ENCODE data around the gene YDJC.
A peak's percentile ranks its signal among the peaks of the same experiment; 100 is the strongest.
"Not testable (repeated sequence)": the region's sequence is repeated elsewhere in the genome, so short reads cannot be mapped to it uniquely, and the experiment has no call there.

YDJC gene, protein sequence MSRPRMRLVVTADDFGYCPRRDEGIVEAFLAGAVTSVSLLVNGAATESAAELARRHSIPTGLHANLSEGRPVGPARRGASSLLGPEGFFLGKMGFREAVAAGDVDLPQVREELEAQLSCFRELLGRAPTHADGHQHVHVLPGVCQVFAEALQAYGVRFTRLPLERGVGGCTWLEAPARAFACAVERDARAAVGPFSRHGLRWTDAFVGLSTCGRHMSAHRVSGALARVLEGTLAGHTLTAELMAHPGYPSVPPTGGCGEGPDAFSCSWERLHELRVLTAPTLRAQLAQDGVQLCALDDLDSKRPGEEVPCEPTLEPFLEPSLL

DNA sequence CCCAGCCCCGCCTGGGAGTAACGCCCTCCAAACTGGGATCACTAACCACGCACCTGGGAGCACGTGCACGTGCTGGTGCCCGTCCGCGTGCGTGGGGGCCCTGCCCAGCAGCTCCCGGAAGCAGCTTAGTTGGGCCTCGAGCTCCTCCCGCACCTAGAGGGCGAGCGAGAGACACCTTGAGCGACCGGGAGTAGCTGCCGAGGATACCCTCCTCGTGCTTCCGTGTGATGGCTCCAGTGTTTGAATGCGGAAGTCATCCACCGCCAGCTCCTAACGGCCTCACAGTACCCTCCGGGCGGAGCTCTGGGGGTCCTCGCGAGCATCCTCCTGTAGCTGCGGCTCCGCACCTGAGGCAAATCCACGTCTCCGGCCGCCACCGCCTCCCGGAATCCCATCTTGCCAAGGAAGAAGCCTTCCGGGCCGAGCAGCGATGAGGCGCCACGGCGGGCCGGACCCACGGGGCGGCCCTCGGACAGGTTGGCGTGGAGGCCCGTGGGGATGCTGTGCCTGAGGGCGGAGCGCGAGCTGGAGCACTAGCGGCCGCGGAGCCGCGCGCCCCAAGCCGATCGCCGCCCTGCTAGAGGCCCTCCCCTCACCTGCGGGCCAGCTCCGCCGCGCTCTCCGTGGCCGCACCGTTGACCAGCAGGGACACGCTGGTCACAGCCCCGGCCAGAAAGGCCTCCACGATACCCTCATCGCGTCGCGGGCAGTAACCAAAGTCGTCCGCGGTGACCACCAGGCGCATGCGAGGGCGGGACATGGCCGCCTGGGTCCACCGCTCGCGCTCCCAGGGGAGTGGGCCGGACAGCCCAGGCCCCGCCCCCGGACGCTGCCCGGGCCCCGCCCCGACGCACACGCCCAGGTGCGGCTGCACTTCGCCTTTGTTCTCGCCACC is at the start of gene YDJC:
Gene YDJC (minus strand): TSS at position 768 of the 895 bp plus-strand sequence. CDS start 8 bp downstream, at position 760.
- peaks cover 28 to 71% of the 10 kb centered on the region in 2 donors for H3K4me1 Mint-ChIP-seq
- DNase-seq, result peak; percentile 87
- peaks cover 0 to 5% of the 10 kb centered on the region in 2 donors for H3K9me3 Mint-ChIP-seq
- peak within 1 kb of the TSS; percentile 99 for H3K27ac Mint-ChIP-seq
- H3K4me3 Mint-ChIP-seq, result peak within 1 kb of the TSS; percentile 93 to 94
- ATAC-seq (replicated peaks), result peak; percentile 87 to 88
- H3K36me3 Mint-ChIP-seq, result peaks cover 24 to 29% of the 10 kb centered on the region in 2 donors
- no peaks in the 10 kb centered on the region for H3K27me3 Mint-ChIP-seq

- ATAC-seq (replicated peaks), result no peak
Measured at GRCh38 chr22:21679383-21679782, 49.6 kb upstream of the YDJC start.

GRCh38 chr22:21678842-21679241 is 49.0 kb upstream of the YDJC start:
- not testable (repeated sequence) for H3K9me3 Mint-ChIP-seq; DNase-seq; H3K27me3 Mint-ChIP-seq; H3K4me1 Mint-ChIP-seq; H3K27ac Mint-ChIP-seq; ATAC-seq (replicated peaks); H3K4me3 Mint-ChIP-seq
- peaks cover 38 to 60% of the 10 kb centered on the region in 2 donors for H3K36me3 Mint-ChIP-seq

More at GRCh38 chr22:21679383-21679782, 49.6 kb upstream of the YDJC start:
- peaks cover 35 to 55% of the 10 kb centered on the region in 2 donors for H3K36me3 Mint-ChIP-seq
- no peak overlapping the region for H3K27ac Mint-ChIP-seq
- H3K4me3 Mint-ChIP-seq, result no peak overlapping the region
- no peaks in the 10 kb centered on the region for H3K27me3 Mint-ChIP-seq
- no peaks in the 10 kb centered on the region for H3K9me3 Mint-ChIP-seq
- peaks cover 4 to 7% of the 10 kb centered on the region in 2 donors for H3K4me1 Mint-ChIP-seq
- DNase-seq, result no peak

- Mint-ChIP-seq H3K27ac (no peak overlapping the region), H3K27me3 (no peaks in the 10 kb centered on the region), H3K36me3 (peaks cover 45 to 63% of the 10 kb centered on the region in 2 donors), H3K9me3 (no peaks in the 10 kb centered on the region), H3K4me1 (peaks cover 7 to 9% of the 10 kb centered on the region in 2 donors), H3K4me3 (no peak overlapping the region)
- DNase-seq (no peak), ATAC-seq (replicated peaks) (no peak)
Measured at GRCh38 chr22:21677606-21678443, 48.0 kb upstream of the YDJC start.

DNA sequence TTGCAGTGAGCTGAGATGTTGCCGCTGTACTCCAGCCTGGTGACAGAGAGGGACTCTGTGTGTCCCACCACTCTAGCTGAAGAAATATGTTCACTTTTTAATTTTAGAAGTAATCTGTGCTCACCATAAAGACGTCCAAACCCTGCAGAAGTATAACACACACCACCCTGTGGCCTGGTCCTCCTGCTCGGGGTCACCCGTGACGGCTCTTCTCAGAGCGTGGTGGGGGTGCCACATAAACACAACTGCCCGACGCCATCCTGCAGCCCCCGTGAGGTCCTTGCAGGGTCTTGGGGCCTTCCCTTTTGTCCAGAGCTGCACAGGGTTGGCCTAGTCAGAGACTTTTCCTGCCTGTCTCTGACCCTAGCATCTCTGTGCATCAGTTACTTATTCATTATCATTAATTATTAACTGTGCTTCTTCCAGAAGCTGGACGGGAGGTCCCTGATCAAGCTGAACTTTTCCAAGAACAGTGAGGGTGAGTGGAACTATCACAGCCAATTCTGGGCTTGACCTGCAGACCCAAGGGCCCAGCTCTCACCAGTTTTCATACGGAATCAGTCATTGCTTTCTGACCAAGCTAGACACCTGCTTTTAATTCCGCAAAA is 44.9 kb upstream of the YDJC start:
- Mint-ChIP-seq H3K36me3 (peaks cover 54 to 72% of the 10 kb centered on the region in 2 donors), H3K27me3 (no peaks in the 10 kb centered on the region), H3K9me3 (no peaks in the 10 kb centered on the region), H3K4me1 (peaks cover 9 to 18% of the 10 kb centered on the region in 2 donors), H3K27ac (no peak overlapping the region), H3K4me3 (no peak overlapping the region)
- DNase-seq (no peak), ATAC-seq (replicated peaks) (no peak)

- Mint-ChIP-seq H3K27ac (no peak overlapping the region), H3K4me1 (peaks cover 13 to 26% of the 10 kb centered on the region in 2 donors), H3K4me3 (no peak overlapping the region), H3K27me3 (no peaks in the 10 kb centered on the region), H3K36me3 (peaks cover 58 to 78% of the 10 kb centered on the region in 2 donors), H3K9me3 (no peaks in the 10 kb centered on the region)
- ATAC-seq (replicated peaks), result no peak
- no peak for DNase-seq
Measured at GRCh38 chr22:21673534-21674321, 43.9 kb upstream of the YDJC start.

DNA sequence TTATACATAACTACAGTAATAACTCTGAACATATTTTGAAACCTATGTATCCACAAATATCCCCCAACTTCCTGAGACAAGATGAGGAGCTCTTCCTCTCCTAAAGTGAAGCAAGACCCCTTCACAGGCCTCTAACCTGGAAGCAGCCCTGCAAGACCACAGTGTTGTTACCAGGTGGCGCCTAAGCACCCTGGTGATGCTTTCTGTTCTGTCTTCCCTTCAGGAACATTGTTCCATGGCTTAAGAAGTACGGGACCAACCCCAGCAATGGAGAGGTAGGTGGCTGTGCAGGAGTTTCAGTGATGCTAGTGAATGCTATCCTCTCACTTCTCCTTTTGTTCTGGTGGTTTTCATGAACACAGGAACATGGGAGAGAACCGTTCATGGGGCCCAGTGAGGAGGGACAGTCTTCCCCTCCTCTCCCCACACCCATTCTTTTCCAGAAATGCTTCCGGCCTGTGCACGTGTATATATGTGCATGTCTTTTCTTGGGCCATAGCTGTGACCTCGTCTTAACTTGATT is 42.3 kb upstream of the YDJC start:
- no peaks in the 10 kb centered on the region for H3K9me3 Mint-ChIP-seq
- ATAC-seq (replicated peaks) (no peak), DNase-seq (no peak)
- no peak overlapping the region for H3K27ac Mint-ChIP-seq
- H3K27me3 Mint-ChIP-seq, result no peaks in the 10 kb centered on the region
- H3K4me3 Mint-ChIP-seq, result no peak overlapping the region
- peaks cover 17 to 38% of the 10 kb centered on the region in 2 donors for H3K4me1 Mint-ChIP-seq
- H3K36me3 Mint-ChIP-seq, result peaks cover 49 to 70% of the 10 kb centered on the region in 2 donors

DNA sequence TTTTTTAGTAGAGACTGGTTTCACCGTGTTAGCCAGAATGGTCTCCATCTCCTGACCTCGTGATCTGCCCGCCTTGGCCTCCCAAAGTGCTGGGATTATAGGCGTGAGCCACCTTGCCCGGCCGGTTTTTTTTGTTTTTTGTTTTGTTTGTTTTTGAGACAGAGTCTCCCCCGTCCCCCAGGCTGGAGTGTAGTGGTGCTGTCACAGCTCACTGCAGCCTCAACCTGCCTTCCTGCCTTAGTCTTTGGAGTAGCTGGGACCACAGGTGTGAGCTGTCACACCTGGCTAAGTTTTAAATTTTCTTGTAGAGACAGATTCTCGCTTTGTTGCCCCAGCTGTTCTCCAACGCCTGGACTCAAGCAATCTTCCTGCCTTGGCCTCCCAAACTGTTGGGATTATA is 39.2 kb upstream of the YDJC start:
- no peak overlapping the region for H3K4me3 Mint-ChIP-seq

DNA sequence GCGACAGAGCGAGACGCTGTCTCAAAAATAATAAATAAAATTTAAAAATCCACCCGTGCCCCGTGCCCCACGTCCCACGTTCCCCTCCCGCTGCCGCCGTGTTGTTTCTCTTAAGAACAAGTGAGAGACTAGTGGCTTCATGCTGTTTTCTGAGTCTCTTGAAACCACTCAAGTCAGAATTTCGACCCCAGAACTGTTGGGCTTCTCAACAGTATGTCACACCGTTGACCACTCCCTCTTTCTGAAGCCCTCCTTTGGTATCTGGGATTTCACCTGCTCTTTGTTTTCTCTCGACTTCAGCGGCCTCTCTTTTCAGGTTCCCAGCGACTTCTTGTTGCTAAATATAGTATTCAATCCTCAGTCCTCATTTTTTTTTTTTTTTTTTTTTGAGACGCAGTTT is 37.0 kb upstream of the YDJC start:
- H3K27me3 Mint-ChIP-seq, result no peaks in the 10 kb centered on the region
- ATAC-seq (replicated peaks) (no peak), DNase-seq (no peak)
- H3K36me3 Mint-ChIP-seq, result peaks cover 19 to 25% of the 10 kb centered on the region in 2 donors
- H3K9me3 Mint-ChIP-seq, result peaks cover 0 to 2% of the 10 kb centered on the region in 2 donors
- H3K4me3 Mint-ChIP-seq, result peak overlapping the region; percentile 99
- H3K4me1 Mint-ChIP-seq, result peaks cover 19 to 41% of the 10 kb centered on the region in 2 donors
- peak overlapping the region; percentile 99 for H3K27ac Mint-ChIP-seq

More for the DNA sequence above, 39.2 kb upstream of the YDJC start:
- ATAC-seq (replicated peaks) (no peak), DNase-seq (no peak)
- Mint-ChIP-seq H3K9me3 (no peaks in the 10 kb centered on the region), H3K27ac (no peak overlapping the region), H3K27me3 (no peaks in the 10 kb centered on the region), H3K4me1 (peaks cover 27 to 53% of the 10 kb centered on the region in 2 donors), H3K36me3 (peaks cover 34 to 47% of the 10 kb centered on the region in 2 donors)

- Mint-ChIP-seq H3K36me3 (peaks cover 8 to 12% of the 10 kb centered on the region in 2 donors), H3K27me3 (no peaks in the 10 kb centered on the region), H3K9me3 (peaks cover 0 to 2% of the 10 kb centered on the region in 2 donors), H3K4me1 (peaks cover 19 to 36% of the 10 kb centered on the region in 2 donors), H3K27ac (peak overlapping the region; percentile 99), H3K4me3 (peak overlapping the region; percentile 99)
- ATAC-seq (replicated peaks) (no peak), DNase-seq (no peak)
Measured at GRCh38 chr22:21665047-21665851, 35.4 kb upstream of the YDJC start.

GRCh38 chr22:21663738-21664137 is 33.9 kb upstream of the YDJC start:
- Mint-ChIP-seq H3K27ac (no peak overlapping the region), H3K27me3 (no peaks in the 10 kb centered on the region), H3K4me3 (peak overlapping the region in 1 of 2 donors; percentile 33), H3K9me3 (peaks cover 0 to 2% of the 10 kb centered on the region in 2 donors), H3K36me3 (peaks cover 2 to 4% of the 10 kb centered on the region in 2 donors), H3K4me1 (peaks cover 14 to 27% of the 10 kb centered on the region in 2 donors)
- ATAC-seq (replicated peaks) (no peak), DNase-seq (no peak)

DNA sequence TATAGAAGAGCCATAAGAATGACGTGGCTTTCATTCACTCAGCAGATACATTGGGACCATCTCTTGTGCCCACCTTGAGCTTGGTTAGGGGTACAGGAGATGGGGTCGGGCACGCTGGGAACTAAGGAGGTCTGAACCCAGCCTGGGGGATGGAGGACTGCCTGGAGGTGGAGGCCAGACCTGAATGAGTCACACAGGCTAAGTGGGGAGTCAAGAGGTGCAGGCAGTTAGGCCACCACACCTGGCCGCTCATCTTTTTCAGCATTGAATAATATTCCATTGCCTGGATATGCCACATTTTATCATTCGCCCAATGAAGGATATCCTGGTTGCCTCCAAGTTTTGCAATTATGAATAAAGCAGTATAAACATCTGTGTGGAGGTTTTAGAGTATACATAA is 32.2 kb upstream of the YDJC start:
- no peaks in the 10 kb centered on the region for H3K27me3 Mint-ChIP-seq
- H3K27ac Mint-ChIP-seq, result no peak overlapping the region
- ATAC-seq (replicated peaks), result no peak
- H3K4me1 Mint-ChIP-seq, result peaks cover 13 to 24% of the 10 kb centered on the region in 2 donors
- peak overlapping the region in 1 of 2 donors; percentile 32 for H3K4me3 Mint-ChIP-seq
- peaks cover 0 to 2% of the 10 kb centered on the region in 2 donors for H3K9me3 Mint-ChIP-seq
- DNase-seq, result no peak
- H3K36me3 Mint-ChIP-seq, result no peaks in the 10 kb centered on the region
